Measurements from ENCODE around the gene P2RX1.

GRCh38 chr17:3924512-3925350 is 8.5 kb upstream of the P2RX1 start:
- no peak for TF ChIP-seq POLR2A (IDR thresholded peaks at IDR 0.05)
- TF ChIP-seq, protein P1, sequence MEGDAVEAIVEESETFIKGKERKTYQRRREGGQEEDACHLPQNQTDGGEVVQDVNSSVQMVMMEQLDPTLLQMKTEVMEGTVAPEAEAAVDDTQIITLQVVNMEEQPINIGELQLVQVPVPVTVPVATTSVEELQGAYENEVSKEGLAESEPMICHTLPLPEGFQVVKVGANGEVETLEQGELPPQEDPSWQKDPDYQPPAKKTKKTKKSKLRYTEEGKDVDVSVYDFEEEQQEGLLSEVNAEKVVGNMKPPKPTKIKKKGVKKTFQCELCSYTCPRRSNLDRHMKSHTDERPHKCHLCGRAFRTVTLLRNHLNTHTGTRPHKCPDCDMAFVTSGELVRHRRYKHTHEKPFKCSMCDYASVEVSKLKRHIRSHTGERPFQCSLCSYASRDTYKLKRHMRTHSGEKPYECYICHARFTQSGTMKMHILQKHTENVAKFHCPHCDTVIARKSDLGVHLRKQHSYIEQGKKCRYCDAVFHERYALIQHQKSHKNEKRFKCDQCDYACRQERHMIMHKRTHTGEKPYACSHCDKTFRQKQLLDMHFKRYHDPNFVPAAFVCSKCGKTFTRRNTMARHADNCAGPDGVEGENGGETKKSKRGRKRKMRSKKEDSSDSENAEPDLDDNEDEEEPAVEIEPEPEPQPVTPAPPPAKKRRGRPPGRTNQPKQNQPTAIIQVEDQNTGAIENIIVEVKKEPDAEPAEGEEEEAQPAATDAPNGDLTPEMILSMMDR (IDR thresholded peaks at IDR 0.05) = no peak
